NCI-H2029 (cell line): Measurements from ENCODE around the gene RB1.
A peak's percentile ranks its signal among the peaks of the same experiment; 100 is the strongest.

Experiments used
- DNase-seq: peaks from one replicate; lab custom pipeline; 2025; lab: John Stamatoyannopoulos, UW

The RB1 gene

DNA sequence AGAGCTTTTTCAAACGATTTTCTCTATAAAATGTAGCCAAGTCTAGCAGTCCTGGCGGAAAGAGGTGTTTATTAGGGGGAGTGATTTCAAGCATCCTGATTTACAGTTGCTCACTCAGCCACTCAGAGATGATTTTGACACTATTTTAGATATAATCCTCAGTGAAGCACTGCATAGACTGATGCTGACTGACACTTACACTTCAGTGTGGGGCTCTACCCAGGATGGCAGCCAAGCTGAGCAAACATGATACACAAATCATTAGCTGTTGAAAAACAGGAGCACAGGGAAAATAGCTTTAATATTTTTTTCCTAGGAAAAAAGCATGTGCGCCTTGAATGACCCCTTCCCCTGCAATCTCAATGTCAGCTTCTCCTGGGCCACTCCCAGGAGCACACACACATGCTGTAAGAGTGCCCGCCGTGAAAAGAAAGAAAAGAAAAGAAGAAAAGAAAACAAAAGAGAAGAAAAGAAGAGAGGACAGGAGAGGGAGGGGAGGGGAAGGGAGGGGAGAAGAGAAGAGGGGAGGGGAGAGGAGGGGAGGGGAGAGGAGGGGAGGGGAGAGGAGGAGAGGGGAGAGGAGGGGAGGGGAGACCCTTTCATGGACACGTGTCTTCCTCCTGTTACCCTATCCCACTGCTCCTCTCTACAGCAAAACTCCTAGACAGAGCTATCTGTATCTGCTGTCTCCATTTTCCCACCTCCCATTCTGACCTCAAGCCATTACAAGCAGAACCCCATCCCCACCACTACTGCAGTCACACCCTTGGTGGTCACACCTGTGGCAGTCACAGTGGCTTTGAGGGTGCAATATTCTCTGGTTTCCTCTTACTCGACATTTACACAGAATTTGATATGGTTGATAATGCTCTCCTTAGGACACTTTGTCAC is 193.0 kb downstream of the RB1 start:
- DNase-seq = no peak

DNA sequence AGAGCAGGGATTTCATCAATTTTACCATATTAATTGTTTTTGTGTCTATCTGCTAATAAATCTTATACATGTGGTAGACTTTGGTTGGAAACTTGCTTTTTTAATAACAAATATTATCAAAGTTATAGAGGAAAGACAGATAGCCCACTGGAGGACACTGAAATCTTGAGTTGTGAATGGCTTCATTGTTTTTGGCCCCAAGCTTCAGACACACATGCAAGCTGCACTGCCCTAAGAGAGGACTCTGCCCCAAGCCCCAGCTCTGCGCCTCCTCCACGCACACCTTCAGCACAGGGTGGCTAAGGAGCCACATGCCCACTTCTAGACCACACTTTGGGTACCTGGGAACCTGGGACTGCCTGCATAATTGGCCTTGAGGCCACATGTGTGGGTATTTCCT is 194.1 kb downstream of the RB1 start:
- no peak for DNase-seq

DNA sequence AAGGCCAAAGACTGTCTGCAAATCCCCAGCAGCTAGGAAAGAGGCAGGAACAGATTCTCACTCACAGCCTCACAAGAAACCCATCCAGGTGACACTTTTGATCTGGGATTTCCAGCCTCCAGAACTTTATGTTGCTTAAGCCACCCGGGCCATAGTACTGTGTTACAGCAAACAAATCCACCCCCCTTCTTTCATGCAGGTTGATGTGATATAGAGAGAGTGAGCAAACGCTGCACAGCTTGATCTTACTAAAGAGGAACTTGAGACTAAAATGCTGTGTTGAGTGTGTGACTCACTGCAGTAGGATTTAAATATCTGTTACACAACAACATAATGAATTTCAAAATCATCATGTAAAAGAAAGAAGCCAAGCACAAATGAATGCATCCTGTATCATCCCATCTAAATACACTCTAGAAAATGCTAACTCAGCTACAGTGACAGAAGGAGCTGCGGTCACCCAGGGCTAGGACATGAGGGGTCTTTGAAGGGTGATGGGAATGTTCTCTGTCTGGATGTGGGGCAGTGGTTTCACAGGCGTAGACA is 197.2 kb downstream of the RB1 start:
- no peak for DNase-seq

DNA sequence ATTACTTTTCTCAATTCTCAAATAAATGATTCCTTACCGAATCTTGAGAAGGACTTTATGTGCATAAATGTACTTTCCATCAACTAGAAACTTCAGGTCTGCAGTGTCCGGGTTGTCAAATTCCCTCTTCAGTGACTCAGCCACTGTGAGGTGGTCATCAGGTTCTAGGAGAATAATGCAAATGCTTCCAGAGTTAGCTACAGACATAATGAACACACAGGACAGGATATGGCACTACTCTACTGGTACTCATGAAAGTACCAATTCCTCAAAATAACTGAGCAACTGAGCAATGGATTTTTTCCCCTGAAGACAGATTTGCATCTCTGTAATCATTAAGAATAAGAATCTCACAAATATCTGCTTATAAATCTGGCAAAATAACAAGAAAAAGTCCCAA is 198.2 kb downstream of the RB1 start:
- DNase-seq = no peak

DNA sequence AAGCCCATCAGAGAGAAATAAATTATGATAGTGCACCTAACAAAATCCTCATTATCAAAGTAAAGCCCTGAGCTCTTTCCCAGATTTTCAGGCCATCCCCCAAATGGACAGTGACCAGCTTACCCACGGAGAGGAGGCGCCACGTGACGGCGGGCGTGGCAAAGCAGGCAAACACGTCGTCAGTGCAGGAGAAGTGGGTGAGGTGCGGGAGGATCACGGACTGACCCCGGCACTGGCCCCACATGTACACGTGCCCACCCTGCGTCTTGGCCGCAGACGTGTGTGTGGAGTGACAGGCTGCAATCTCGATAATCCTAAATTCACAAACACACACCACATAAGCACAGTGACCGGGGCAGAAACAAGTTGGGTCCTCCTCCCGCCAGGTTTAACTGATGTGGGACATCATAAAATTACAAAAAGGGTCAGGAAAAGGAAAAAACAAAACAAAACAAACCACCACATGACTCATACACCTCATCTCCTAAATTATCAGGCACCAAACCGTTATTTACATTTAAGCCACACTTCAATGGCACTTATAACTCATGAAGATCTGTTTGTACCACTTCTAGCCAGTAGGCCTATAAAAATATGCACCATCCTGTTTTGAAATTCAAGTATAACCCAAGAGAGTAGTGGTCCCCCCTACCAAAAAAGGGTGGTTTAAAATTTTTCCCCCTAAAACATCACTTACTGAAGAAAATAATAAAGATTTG is 199.2 kb downstream of the RB1 start:
- no peak for DNase-seq

DNA sequence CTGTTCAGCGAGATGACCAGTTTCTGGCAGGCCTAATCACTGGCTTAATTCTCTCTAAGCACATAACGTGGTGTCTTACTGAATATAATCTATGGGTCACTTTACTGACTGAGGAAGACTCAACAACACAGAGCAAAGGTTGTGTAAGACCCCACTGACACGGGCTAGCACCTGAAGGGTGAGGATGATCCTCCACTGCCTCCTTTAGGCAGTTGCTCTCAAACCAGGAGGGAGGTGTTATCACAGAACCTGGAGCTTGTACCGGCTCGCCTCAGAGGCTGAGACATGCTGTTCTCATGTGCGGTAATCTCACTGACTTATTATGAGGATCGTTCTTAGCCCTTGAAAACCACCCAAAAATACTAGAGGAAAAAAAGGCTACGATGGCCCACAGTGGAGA is 201.1 kb downstream of the RB1 start:
- no peak for DNase-seq

DNA sequence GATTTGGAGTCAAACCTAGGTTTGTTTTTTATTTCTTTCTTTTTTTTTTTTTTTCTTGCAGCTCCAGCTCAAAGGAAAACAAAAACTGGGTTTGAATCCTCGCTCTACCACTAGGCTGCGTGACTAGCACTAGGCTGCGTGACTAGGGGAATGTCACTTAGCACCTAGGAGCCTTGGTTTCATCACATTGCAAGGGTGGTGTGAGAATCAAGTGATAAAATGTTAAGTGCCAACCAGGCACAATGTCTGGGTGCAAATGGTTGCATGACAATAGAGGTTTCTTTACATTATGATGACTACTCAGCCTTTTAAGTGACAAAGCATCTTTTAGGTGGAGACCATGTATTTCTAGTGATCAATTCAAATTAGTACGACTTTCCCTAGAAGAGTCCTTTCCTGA is 201.5 kb downstream of the RB1 start:
- DNase-seq = no peak

DNA sequence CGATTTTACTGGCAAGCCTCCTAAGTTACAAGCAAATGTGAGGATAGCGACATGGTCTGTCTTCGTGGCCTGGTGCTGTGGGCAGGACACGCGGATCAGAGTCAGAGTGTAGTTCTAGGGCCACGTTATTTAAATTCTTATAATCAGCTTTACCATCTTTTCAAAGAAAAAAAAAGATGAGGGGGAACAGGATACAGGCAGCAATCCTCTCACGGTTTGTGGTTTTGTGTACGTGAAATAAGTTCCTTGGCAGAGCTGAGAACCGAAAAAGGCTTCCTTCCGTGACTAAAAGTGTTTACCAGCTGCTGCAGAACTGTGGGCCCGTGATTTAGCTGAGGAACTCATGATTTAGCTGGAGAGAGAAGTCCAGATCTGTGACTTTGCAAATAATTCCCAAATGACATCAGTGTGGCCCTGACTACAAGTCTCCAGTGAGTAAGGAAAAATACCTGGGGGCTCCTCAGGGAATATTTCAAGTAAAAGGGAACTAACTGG is 202.1 kb downstream of the RB1 start:
- DNase-seq = no peak

DNA sequence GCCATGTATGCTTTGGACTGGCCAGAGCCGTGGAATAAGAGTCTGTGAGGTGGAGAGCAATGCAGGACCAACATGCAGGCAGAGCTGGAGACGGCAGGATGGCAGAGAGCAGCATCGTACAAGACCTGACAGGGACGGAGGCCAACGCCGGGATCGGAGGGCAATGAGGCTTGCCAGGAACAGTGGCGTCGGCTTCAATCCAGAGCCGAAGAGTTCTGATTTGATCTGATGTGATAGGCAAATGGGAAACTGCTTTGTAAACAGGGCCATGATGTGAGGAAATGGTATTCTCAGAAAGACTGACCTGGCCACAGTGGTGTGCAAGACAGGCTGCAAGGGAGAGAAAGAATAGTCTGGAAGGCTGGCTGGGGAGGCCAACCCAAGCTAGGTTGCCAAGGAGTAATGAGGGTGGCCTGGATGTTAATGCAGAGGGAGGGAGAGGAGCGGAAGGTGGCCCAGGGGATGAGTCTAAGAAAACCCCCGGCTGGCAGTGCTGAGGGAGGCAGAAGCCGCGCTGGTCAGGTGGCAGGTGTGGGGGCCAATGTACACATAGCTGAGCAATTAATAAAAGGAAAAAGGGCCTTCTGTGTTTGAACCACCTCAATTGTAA is 202.6 kb downstream of the RB1 start:
- DNase-seq = no peak

DNA sequence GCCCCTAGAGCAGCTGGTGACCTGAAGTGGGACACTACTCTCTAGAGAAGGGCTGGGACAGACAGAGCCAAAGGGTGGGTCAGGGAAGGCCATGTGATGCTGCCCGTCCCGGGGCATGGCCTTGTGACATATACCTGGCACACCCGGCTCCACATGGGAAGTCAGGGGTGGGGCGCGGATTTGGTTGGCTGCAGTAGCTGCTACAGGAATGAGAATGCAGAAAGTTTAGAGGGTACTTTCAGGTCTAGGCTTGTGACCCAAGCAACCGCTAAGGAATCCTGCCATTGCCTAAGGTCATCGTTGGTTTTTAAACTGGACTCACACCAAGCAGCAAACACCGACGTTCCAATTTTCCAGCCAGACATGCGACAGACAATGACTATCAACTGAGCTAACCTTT is 203.5 kb downstream of the RB1 start:
- DNase-seq = no peak

DNA sequence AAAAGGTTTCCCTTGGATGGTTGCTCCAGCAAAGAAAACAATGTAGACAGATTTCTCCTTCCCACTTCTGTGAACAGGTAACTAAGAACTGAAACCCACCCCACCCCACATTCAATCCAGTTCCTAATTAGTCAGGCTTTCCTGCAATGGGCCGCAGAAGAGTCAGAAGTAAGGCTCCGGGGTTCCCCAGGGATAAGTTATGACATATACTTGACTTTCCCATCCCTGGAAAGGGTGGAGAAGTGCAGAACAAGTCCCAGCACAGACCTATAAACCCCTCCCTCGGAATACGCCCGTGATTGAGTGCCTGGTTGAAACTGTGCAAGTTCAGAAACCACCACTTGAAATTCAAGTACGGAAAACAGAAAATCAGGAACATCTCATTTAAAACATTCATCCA is 204.5 kb downstream of the RB1 start:
- DNase-seq = no peak

DNA sequence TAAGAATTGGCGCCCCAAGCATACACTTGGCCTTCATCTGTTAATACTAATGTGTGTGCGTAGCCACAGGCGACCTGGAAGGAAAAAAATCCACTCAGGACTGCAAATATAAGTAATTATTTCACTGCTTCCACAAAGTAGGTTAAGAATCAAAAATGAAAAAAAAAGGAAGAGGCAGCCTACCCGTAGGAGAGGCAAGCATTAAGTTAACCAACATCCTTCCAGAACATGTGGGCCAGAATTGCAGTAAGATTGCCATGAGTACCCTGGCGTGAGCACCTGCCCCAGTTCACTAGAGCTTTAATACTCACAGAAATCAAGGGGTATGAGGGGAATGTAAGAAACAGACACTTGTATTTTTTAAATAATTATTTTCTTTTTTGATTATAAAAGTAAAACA is 207.1 kb downstream of the RB1 start:
- DNase-seq = no peak

DNA sequence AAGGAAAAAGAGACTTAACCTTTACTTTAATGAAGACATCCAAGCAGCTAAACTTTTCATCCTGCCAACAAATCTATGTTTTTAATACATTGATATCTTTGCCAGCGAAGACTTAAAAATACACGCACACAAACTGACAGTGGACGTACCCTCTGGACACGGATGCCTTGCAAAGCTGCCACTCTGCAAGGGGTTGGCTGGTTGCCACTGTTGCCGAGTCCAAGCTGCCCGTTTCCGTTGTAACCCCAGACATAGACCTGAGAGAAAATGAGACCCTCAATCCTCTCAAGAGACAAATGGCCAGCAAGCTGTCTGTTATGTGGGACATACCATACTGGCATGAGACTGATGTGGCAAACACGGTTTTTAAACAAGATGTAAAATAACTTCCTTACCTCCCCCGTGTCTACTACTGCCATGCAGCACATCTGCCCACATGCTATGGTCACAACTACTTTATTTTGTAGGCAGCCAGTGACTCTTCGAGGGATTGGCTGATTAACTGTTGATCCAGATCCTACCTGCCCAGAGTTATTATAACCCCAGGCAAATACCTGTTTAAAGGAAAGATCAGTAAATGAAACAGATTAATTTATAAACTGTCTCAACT is 208.2 kb downstream of the RB1 start:
- DNase-seq = no peak

DNA sequence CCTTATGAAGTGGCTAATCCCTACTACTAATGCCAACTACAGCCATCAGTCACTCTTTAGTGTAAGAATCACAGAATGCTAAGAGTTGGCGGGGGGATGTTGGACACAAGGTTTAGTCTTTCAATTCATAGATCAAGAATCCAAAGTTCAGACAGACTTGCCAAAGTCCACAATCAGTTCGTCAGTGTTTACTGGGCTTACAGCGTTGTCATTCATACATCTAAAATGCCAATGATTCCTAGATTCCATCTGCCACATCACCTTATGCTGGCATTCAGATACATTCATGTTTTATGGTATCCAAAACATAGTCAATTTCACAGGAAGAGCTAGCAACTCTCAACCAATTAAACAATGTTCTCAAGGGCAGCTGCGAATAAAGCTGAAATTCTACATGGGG is 211.2 kb downstream of the RB1 start:
- DNase-seq = no peak

DNA sequence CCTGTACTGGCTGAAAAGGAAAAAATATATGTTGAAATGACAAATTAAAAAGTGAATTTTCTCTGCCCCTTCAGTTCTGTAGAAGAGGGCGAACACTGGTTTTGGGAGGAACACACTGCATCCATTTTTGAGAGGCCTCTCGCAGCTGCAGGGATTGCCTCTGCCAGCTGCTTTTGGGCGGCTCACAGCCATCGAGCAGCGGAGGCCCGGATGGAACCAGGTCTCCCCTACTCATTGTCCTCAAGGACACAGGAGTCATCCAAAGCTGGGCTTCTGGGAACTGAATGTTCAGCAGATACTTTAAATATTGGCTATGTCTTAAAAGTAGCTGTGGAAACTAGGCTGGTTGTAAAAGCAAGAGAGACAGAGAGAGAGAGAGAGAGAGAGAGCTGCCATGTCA is 212.2 kb downstream of the RB1 start:
- no peak for DNase-seq

DNA sequence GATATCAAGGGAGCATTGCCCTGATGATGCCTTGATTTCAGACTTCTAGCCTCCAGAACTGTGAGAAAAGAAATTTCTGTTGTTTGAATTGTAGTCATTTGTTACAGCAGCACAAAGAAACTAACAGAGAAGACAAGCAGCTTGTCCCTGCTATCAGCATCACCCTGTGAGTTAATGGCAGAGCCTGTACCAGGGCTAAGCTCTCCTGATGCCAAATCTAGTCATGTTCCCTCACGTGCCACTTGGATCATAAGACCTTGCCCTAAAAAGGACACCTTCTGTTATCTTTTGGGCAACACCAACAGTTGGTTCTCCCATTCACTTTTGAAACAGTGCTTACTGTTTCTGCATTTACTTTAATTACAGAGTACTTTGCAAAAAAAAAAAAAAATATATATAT is 214.5 kb downstream of the RB1 start:
- no peak for DNase-seq

DNA sequence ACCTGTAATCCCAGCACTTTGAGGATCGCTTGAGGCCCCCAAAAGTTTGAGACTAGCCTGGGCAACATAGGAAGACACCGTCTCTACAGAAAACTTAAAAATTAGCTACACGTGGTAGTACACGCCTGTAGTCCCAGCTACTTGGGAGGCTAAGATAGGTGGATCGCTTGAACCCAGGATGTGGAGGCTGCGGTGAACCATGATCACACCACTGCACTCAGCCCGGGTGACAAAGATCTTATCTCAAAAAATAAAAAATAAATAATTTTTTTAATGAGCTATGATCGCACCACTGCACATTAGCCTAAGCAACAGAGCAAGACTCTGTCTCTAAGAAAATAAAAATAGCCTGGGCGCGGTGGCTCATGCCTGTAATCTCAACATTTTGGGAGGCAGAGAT is 222.7 kb downstream of the RB1 start:
- DNase-seq = no peak

DNA sequence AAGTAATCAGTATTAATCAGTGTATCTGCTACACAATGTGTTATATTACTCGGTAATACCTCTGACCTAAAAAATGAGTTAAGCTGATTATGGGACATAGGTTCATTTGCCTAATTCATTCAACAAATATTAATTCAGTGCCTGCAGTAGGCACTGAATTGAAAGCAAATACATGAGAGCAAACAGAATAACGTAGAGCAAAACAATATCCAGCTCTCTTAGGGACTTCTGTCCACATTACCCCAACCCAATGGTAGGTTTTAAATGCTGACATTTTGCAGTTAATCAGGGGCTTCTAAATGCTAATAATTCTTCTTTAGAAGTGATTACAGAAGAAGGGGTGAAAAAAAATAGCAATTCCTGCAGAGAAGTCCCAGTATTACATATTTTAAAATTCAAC is 224.4 kb downstream of the RB1 start:
- DNase-seq = peak; percentile 7

DNA sequence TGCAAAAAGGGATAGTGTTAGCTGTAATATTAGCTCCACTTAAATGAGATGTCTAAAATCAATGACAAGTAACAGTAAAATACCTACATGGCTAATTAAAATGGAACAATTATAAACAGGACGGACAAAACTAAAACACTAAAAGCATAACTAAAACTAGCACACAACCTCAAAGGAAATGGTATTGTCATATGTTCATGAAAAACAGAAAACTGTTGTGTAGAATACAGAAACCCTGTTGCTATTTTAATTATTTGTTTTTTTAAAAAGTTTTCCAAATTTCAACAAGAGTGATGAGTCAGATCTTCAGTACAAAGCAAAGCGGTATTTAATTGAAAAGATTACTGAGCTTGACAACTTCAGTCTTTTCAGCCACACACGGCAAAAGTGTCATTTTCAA is 225.2 kb downstream of the RB1 start:
- no peak for DNase-seq

DNA sequence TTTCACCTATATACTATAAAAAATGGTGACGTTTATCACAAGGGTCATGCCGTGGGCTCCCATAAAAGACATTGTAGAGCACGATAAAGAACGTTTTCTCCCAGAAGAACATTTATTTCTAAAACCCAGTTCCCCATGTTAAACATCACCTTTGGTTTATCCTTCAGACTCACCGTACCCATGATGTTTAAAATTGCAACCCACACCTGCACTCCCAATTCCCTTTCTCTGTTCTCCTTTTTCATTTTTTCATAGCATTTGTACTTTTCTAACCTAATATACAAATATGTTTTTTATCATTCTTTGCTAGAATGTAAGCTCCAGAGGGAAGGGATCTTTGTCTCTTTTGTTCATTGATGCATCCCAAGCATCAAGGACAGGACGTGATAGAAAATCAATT is 227.3 kb downstream of the RB1 start:
- DNase-seq = no peak
